ENCODE measurements around the gene DBN1. TPM values are rescaled to one million over a fixed set of nuclear protein-coding genes. Genes with fewer than 3 reads are reported as not detected.

The DBN1 gene
- total RNA-seq, 1 experiment from 2014 or later = 286 TPM

DNA sequence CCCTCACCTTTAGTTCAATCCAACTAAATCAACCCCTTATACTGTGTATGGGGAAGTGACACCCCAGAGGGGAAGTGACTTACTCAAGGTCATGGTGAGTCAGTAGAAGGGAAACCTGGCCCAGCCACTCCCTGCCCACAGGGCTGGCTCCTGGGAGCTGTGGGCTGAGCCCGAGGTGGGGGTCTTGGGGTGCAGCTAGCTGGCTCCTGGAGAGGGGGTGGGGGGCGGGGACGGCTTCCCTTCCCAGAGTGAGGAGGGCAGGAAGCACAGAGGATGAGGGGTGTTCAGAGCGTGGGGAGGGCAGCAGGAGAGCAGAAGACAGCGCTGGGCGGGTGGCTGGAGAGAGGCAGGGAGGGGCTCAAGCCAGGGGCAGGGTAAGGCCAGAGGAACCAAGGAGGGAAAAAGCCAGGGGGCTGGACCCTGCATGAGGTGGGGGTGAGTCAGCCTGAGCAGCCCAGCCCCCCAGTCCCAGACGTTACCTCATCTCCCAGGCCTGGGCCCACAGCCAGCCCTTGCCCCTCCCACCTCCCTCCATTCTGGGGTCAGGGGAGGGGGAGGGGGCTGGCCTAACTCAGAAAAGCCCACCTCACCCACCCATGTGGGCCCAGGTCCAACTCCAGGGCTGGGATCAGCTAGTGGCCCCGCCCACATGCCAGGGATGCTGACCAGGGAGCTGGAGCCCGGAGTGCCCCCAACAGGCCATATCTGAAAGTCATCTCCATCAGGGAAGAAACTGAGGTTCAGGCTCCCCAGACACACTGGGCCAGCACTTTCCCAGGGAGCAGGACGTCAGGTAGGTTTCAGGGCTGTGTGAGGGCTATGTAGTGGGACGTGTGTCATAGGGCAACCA is 21.1 kb upstream of the DBN1 start:
- no peaks in the 10 kb centered on the region for H3K9me3 ChIP-seq (ENCODE audit: low read depth, low read length, poor library complexity, severe bottlenecking)
- H3K4me1 ChIP-seq (ENCODE audit: insufficient read depth, low read length, poor library complexity, severe bottlenecking) = peaks cover 59% of the 10 kb centered on the region
- H3K27me3 ChIP-seq (replicated peaks; ENCODE audit: insufficient read depth, low read depth, low read length, poor library complexity) = no peaks in the 10 kb centered on the region
- peaks cover 4% of the 10 kb centered on the region for H3K36me3 ChIP-seq (ENCODE audit: insufficient read depth, low read length, poor library complexity, severe bottlenecking)
- CTCF ChIA-PET = no interaction called here
- no peak for TF ChIP-seq EZH2 (IDR thresholded peaks at IDR 0.05; ENCODE audit: borderline replicate concordance, low read depth, low read length, poor library complexity, severe bottlenecking)
- TF ChIP-seq, protein P1, sequence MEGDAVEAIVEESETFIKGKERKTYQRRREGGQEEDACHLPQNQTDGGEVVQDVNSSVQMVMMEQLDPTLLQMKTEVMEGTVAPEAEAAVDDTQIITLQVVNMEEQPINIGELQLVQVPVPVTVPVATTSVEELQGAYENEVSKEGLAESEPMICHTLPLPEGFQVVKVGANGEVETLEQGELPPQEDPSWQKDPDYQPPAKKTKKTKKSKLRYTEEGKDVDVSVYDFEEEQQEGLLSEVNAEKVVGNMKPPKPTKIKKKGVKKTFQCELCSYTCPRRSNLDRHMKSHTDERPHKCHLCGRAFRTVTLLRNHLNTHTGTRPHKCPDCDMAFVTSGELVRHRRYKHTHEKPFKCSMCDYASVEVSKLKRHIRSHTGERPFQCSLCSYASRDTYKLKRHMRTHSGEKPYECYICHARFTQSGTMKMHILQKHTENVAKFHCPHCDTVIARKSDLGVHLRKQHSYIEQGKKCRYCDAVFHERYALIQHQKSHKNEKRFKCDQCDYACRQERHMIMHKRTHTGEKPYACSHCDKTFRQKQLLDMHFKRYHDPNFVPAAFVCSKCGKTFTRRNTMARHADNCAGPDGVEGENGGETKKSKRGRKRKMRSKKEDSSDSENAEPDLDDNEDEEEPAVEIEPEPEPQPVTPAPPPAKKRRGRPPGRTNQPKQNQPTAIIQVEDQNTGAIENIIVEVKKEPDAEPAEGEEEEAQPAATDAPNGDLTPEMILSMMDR (conservative IDR thresholded peaks at IDR 0.05; ENCODE audit: low read depth, low read length) = peak; percentile 27
- H3K4me3 ChIP-seq (ENCODE audit: low read depth, low read length, poor library complexity, severe bottlenecking) = no peak overlapping the region
- no TSS peak for BruUV-seq (replicated peaks)
- H3K27ac ChIP-seq (ENCODE audit: low read depth, low read length, poor library complexity, severe bottlenecking) = peak overlapping the region; percentile 93
- DNase-seq (ENCODE audit: low spot score) = peak; percentile 44
- intact Hi-C loops (cut with micrococcal nuclease; ENCODE audit: unreplicated experiment) = no loop called here
- POLR2A ChIA-PET (ENCODE audit: low non-redundant PET) = no interaction called here

DNA sequence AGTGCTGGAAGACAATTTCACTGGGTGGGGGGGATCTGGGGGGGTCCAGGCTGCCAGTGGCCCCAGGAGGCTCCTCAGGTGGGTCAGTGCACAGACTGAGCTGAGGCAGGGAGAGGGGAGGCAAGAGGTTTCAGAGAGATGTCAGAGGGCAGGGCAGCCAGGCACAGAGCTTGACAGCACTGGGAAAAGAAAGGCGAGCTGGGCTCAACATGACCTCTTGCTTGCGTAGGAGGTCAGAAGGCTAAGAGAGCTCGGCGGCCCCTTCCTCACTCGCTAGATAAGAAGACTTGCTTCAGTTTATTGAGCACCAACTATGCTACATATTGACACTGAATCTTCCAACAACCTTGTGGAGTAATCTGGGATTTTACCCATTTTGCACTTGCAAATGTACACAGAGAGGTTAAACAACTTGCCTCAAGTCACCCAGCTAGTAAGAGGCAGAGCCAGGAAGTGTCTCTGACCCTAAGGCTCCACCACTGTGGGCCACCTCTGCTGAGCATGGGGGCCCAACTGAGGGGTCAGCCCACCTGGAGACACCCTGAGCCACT is 20.4 kb upstream of the DBN1 start:
- TF ChIP-seq, protein P1 (conservative IDR thresholded peaks at IDR 0.05; ENCODE audit: low read depth, low read length) = no peak
- no peak for TF ChIP-seq EZH2 (IDR thresholded peaks at IDR 0.05; ENCODE audit: borderline replicate concordance, low read depth, low read length, poor library complexity, severe bottlenecking)
- ChIA-PET POLR2A (ENCODE audit: low non-redundant PET) (no interaction called here), CTCF (no interaction called here)
- no peak overlapping the region for H3K4me3 ChIP-seq (ENCODE audit: low read depth, low read length, poor library complexity, severe bottlenecking)
- peaks cover 6% of the 10 kb centered on the region for H3K36me3 ChIP-seq (ENCODE audit: insufficient read depth, low read length, poor library complexity, severe bottlenecking)
- no TSS peak for BruUV-seq (replicated peaks)
- intact Hi-C loops (cut with micrococcal nuclease; ENCODE audit: unreplicated experiment) = no loop called here
- H3K27me3 ChIP-seq (replicated peaks; ENCODE audit: insufficient read depth, low read depth, low read length, poor library complexity) = no peaks in the 10 kb centered on the region
- no peak for DNase-seq (ENCODE audit: low spot score)
- H3K9me3 ChIP-seq (ENCODE audit: low read depth, low read length, poor library complexity, severe bottlenecking) = no peaks in the 10 kb centered on the region
- H3K4me1 ChIP-seq (ENCODE audit: insufficient read depth, low read length, poor library complexity, severe bottlenecking) = peaks cover 60% of the 10 kb centered on the region
- peak overlapping the region; percentile 50 for H3K27ac ChIP-seq (ENCODE audit: low read depth, low read length, poor library complexity, severe bottlenecking)

DNA sequence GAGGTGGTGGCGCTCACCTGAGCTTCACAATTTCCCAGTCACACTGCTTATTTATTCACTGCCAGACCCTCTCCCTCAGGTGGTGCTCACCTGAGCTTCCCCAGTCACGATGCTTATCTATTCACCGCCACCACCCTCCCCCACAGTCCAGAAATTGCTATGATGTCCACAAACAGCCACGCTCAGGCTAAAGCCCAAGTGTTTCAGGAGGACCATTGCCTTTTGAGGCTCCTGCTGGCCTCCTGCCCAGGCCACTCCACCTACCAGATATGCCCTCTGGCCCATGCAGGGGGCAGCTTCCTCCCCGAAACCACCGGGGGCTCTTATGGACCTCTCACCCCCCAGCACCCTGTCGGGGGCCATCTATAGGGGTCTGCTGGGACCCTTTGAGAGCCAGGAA is 19.4 kb upstream of the DBN1 start:
- no TSS peak for BruUV-seq (replicated peaks)
- Histone ChIP-seq H3K36me3 (ENCODE audit: insufficient read depth, low read length, poor library complexity, severe bottlenecking) (peaks cover 12% of the 10 kb centered on the region), H3K27ac (ENCODE audit: low read depth, low read length, poor library complexity, severe bottlenecking) (peak overlapping the region; percentile 42), H3K27me3 (replicated peaks; ENCODE audit: insufficient read depth, low read depth, low read length, poor library complexity) (no peaks in the 10 kb centered on the region), H3K9me3 (ENCODE audit: low read depth, low read length, poor library complexity, severe bottlenecking) (no peaks in the 10 kb centered on the region), H3K4me3 (ENCODE audit: low read depth, low read length, poor library complexity, severe bottlenecking) (no peak overlapping the region), H3K4me1 (ENCODE audit: insufficient read depth, low read length, poor library complexity, severe bottlenecking) (peaks cover 54% of the 10 kb centered on the region)
- ChIA-PET CTCF (interaction anchor here (0.8 kb wide), 1 partner anchor 38 kb away, joined by 3 read pairs; no protein-coding TSS in a partner anchor), POLR2A (ENCODE audit: low non-redundant PET) (interaction anchor here (0.6 kb wide), 1 partner anchor 12 kb away, joined by 3 read pairs; no protein-coding TSS in a partner anchor)
- TF ChIP-seq, protein P1 (conservative IDR thresholded peaks at IDR 0.05; ENCODE audit: low read depth, low read length) = no peak
- TF ChIP-seq EZH2 (IDR thresholded peaks at IDR 0.05; ENCODE audit: borderline replicate concordance, low read depth, low read length, poor library complexity, severe bottlenecking) = no peak
- DNase-seq (ENCODE audit: low spot score) = no peak
- intact Hi-C loops (cut with micrococcal nuclease; ENCODE audit: unreplicated experiment) = no loop called here

All from A673 (cell line).